ENCODE measurements around the gene CCDC184. TPM values are rescaled to one million over a fixed set of nuclear protein-coding genes. Genes with fewer than 3 reads are reported as not detected.
A peak's percentile ranks its signal among the peaks of the same experiment; 100 is the strongest.
"Not testable (repeated sequence)": the region's sequence is repeated elsewhere in the genome, so short reads cannot be mapped to it uniquely, and the experiment has no call there.

CCDC184 gene
- polyA plus RNA-seq (ENCODE audit: insufficient read depth in 1 of 5, insufficient read length in 5 of 5, low replicate concordance in 1 of 5), result under 1 TPM in 4 of 5 donors, not detected in 1; 0.06 to 0.33 (median 0.24) TPM
- long read RNA-seq, donor 1, partial matches to known transcripts, result 0 of 1 reads
- long read RNA-seq, donor 1, other reads (novel, unspliced or antisense), result 0 of 1 reads
- long read RNA-seq, donor 2, result 0 reads
- long read RNA-seq, donor 3, result 0 reads
- long read RNA-seq, donor 4, result 0 reads
- long read RNA-seq, donor 5, result 0 reads
- long read RNA-seq, donor 6, result 0 reads
- long read RNA-seq, donor 7, result 0 reads
- long read RNA-seq, donor 8, result 0 reads

DNA sequence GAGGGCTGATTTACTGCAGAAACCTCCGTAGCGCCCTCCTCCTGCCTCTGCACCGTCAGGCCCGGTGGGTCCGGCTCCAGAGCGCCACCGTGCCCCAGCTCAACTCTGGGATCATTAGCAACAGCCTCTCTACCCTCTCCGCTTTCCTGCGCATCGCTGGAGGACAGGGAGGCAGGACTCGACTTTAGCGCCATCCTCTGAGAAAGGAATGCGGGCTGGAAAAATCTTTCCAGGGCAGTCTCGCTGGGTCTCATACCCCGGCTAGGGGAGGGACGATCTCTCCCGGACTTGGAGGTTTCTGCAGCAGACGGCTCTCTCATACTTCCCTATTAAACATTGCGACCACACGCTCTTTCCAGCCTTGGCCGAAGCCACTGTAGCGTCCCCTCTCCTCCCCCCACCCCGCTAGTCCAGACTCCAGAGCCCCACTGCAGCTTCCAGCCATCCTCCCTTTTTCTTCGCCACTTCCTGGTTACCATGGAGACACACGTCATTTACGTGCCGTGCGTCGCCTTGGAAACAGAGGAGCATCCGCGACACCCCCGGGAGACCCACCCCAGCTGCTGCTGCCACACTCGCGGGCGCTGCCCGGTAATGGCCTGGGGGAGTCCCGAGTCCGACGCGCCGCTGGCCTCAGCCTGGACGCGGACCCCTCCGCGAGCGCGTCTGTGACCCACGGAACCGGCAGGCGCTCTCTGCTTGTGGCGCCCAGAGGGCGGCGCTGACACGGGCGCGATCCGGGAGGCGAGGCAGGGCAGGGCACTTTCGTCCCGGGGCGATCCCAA is at the start of gene CCDC184:
Gene CCDC184 (plus strand): TSS at position 554 of the 785 bp plus-strand sequence. CDS start 479 bp downstream, outside the sequence.
- DNase-seq, result peak in 1 of 2 donors; percentile 73

DNA sequence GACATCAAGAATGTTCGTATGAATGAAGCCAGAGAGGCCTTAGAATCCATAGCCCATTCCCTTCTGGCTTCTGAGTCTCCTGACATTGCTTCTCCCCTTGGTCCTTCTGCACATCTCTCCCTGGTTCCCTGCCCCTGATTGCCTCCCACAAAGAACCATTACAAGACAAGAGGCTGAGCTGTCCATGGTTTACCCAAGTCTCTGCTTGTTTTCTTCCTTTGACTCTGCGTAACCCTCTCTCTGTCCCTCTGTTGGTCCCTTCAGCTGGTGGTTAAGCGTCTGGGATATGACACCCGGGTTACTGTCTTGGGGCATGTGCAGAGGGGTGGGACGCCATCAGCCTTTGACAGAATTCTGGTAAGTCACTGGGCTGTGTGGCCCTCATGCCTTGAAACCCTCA is 48.4 kb upstream of the CCDC184 start:
- DNase-seq, result no peak

DNA sequence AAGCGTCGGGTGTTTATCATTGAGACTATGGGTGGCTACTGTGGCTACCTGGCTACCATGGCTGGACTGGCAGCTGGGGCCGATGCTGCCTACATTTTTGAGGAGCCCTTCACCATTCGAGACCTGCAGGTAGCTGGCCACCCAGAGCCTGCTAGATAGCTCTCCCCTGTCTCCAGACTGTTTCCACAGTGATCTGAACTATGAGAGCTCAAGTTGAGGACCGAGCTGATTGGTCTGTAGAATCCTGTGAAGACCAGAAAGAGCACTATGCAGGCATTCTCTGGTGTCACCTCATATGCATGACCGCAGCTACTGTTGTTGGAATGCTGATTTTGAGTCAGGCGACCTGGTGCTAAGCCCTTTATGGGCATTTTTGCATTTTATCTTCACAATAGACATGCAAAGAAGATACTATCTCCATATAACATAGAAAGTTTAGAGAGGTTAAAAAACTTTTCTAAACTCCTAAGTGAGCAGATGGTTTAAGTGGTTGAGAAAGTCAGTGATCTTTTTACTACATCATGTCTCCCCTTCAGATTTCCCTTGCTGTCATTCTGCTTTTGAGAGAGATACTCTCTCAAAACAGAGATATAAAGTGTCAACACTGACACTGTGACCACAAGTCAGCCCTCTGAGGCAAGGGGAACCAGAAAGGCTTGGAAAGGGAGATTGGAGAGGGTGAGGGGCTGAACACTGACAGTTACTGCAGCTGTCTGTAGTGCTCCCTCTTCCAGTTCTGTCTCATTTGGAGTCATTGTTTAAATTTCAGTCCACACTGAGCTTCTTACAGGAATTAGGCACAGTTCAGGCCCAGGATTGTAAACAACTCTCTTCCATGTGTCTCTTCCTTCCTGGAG is 40.4 kb upstream of the CCDC184 start:
- no peak for DNase-seq

DNA sequence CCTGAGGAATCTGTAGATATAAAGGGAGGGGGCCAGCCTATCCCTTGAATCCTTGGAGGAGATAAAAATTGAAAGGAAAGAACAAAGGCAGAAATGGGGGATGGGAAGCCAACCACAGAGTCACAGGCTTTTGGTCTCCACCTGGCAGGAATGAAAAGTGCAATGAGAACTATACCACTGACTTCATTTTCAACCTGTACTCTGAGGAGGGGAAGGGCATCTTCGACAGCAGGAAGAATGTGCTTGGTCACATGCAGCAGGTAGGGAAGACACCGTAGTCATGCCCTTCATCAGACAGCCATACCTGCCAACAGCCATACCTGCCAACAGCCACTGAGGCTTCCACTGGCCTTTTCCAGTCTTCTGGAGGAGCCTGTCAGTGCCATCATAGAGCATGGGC is 39.5 kb upstream of the CCDC184 start:
- no peak for DNase-seq

DNA sequence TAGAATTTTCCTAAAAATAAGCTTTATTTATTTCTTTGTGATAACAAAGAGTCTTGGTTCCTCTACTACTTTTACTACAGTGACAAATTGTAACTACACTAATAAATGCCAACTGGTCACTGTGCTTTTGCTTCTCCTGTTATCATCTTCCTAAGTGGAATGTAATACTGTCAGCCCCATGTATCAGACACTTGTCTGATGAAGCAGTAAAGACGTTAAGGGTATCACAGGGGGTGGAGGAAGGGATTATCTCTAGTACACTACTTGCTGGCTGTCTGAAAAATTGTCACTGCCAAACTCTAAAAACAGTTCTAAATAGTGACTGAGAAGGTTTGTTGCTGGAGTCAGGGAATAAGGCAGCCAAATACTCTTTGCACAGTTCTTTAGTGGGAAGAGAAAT is 37.5 kb upstream of the CCDC184 start:
- DNase-seq, result no peak

DNA sequence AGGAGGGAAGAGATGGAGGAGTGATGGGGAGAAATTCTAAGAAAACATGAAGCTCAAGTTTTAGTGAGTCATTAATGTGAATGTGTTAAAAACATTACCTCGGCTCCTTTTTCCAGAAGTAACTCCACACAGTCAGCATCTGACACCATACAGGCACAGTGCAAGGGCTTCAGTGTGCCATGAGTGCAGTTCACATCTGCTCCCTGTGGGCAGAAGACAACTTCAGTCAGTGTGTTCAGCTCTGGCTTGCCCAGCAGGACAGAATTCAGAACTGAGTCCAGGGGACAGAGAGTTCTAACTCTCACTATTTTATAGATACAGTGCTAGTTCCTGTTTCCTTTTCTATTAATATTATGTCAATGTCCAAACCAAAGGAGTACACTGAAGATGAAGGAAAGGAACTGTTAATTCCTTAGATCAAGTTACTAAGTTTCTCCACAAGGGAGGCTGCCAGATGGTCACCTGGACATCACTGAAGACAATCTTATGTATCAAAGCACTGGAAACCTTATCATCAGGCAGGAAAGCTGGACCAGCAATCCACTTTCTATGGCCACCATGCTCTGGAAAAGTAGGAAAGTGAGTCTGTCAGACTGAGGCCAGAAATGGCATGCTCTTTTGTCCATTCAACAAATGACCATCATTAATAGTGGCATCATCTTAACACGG is 32.2 kb upstream of the CCDC184 start:
- DNase-seq, result no peak

DNA sequence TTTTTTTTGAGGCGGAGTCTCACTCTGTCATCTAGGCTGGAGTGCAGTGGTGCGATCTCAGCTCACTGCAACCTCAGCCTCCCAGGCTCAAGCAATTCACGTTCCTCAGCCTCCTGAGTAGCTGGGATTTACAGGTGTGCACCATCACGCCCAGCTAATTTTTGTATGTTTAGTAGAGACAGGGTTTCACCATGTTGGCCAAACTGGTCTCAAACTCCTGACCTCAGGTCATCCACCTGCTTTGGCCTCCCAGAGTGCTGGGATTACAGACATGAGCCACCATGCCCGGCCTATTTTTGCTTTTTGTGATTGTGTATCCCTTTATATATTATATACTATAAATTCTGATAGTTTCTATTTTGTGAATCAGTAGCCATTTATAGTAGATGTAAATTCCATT is 27.7 kb upstream of the CCDC184 start:
- DNase-seq, result not testable (repeated sequence)

DNA sequence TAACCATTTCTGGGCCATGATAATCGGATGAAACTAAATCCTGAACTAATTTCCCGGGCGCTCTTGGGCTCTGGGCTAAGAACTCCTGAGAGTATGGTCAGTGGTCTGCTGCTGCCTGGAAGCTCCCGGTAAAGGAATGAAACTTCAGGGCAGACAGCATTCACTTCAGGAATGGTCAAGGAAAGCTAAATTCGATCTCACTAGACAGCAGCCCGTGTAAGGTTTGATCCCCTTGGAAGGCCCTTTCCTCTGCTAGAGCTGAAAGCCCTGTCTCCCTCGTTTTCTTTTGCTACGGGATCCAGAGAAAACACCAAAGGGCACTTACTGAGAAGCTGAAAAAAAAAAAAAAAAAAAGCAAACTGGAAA is 26.8 kb upstream of the CCDC184 start:
- no peak for DNase-seq

DNA sequence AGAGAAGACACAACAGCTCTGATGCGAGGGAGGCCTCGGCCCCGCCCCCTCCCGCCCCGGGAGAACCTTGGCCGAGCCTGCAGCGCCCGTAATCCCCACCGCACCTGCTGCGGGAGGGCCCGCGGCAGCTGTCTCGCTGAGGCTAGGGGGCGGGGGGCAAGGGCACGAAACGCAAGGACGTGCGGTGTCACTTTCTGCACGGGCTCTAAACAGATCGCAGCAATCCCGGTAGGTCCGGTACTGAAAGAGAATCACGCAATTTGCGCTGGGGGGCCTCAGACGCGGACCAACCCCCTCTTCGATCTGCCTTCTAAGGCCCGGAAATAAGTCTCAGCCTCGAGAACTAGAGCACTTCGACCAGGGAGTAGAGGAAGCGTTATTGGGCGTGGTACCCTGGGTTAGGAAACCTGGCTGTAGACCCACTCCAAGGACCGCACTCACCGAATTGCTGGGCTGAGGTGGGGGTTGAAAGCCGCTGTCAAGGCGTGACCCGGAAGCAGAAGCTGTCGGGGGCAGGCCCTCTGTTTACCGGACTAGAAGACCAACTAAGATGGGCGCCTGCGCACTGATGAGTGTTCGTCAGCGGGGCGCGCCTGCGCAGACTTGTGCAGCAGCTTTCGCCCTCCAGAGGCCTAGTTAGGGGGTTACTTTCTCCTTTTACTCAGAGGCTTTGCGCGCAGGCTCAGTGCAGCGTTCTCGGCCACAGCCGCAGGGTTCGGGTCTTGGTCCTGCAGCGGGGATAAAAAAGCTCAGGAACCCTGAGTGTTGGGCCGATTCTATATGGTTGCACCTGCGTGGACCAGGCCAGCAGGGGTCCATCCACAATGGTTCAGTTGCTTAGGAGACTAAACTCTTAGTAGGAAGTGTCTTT is 26.2 kb upstream of the CCDC184 start, which contains the start of gene ASB8:
Gene ASB8 (minus strand): TSS at position 498 of the 871 bp plus-strand sequence. CDS start 4,019 bp downstream, outside the sequence.
- DNase-seq, result peak; percentile 97 to 98

DNA sequence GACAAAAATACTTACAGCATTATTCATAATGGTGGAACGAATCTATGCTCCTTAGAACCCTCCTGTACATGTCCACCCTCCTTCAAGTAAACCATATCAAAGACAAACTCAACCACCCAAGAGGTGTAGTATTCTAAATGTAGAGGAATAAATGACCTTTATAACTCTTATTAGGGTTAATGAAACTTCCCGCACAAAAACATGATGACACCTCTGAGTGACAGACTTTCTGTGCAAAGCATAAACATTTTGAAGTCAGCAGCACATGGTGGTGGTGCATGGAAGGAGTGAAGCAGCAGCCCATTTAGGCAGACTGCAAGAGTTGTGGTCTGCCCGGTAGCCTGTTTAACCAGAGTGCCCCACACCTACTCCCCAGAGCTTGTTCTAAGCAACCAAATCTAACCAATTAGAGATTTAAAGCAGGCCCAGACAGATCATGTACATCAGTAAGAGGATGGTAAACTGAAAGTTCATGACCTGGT is 25.5 kb upstream of the CCDC184 start:
- DNase-seq, result no peak

DNA sequence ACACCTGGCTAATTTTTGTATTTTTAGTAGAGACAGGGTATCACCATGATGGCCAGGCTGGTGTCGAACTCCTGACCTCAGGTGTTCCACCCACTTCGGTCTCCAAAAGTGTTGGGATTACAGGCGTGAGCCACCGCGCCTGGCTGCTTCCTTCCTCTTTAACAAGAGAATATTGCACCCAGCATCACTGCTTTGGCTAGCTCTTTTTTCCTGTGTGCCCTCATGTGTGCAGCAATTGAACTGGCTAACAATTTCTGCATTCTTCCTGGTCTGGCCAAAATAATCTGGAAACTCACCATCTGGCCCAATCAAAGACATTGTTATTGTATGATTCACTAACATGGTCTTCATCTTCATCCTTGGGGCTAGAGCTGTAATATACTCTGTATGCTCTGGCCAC is 23.4 kb upstream of the CCDC184 start:
- no peak for DNase-seq

DNA sequence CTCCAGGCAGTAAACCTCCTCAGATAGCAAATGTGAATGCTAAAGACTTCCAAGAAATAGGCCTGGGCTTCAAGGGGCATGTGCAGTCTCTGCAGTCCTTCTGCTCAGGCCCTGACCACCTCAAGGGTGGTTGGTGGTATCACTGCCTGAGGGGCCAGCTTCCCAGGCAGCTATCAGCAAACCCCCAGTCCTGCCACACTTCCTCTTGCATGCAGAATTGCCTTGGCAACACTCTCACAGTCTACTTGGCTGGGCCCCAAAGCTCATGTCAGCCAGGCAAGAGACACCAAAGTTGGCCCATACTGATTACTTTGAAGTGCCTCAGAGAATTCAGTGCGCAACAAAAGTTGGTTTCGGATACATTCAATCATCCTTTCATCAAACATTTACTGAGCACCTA is 22.6 kb upstream of the CCDC184 start:
- DNase-seq, result no peak

DNA sequence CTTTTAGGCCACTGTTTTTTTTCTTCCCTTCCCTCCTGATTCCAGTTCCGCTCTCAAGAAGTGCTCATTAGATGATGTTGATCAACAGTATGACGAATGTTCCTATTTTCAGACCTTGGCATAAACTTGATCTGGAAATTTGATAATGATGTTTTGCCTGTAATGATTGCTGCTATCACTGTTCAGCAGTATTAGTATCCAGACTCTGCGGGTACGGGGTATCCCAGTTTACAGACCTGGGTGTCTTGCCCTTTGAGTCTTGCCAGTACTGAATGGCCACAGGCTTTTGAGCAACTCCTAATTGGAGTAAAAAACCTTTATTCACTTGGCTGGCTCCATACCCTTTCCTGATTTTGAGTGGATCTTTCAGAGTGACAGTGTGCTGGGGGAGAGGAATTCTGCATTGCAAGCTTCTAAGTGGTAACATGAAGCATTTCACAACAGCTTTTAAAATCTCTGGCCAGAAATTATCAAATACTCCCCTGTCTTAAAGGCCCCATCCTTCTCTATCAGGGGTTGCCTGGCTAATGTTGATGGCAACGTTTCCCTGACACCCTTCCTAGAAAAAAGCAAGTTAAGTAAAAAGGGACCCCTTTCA is 20.2 kb upstream of the CCDC184 start:
- no peak for DNase-seq

DNA sequence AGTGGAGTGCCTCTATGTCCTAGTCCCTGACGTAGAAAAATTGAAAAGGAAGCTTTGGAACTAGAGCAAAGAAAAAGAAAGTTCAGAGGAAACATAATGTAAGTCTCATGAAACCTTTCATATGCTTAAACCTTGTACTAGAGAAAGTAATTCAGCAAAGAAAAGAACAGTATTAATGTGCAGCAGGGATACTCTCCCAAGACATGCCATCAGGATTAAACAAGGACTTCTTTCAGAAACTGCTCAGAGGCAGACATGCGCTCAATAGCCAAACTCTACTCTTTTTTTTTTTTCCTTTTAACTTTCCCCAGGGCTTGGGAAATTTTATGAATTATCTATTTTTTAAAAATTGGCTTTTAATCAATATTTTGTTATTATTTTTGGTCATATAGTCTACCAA is 19.0 kb upstream of the CCDC184 start:
- no peak for DNase-seq

DNA sequence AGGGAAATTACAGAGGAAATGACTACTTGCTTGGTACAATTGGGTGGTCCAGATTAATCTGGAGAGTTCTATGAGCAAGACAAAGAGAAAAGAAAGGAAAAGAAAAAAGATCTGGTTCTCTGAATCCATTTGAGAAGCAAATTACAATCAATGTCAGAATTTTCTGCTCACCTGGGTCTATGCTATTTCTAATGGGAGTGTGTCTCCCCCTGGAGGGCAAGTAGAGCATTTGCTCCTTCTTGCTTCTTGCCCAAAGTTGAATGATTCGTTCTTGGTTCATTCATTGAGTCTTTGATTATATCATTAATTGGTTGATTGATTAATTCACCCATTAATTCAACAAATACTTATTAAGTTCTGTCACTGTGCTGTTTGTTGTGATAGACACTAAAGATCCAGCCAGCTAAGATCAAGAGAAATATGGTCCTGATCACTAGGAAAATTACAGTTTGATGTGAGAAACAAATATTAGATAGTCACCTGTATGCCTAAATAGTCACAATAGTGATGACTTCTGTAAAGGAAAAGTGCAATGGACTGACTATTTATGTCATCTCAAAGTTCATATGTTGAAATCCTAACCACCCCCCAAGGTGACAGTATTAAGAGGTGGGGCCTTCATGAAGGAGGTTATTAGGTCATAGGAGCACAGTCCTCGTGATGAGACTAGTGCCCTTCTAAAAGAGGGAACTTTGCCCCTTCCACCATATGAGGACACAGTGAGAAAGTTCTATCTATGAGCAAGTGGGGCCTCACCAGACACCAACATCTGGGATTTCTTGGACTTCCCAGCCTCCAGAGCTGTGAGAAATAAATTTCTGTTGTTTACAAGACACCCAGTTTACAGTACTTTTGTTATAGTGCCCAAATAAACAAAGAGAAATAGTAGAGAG is 18.1 kb upstream of the CCDC184 start:
- peak in 1 of 2 donors; percentile 45 for DNase-seq

DNA sequence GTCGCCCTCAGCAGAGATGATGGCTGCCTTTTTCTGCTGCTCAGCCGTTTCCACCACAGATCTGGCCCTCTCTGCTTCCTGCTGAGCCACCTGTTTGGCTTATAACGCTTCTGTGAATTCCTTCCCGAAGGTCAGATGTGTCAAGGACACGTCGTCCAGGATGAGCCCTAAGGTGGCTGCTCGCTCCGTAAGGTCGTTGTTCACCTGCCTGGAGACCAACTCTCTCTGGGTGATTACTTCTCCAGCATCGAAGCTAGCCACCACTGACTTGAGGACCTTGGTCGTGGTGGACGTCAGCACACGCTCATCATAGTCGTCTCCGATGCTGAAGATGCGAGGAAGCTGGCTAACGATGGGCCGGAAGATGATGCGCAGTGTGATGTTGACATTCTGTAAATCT is 14.4 kb upstream of the CCDC184 start:
- no peak for DNase-seq

DNA sequence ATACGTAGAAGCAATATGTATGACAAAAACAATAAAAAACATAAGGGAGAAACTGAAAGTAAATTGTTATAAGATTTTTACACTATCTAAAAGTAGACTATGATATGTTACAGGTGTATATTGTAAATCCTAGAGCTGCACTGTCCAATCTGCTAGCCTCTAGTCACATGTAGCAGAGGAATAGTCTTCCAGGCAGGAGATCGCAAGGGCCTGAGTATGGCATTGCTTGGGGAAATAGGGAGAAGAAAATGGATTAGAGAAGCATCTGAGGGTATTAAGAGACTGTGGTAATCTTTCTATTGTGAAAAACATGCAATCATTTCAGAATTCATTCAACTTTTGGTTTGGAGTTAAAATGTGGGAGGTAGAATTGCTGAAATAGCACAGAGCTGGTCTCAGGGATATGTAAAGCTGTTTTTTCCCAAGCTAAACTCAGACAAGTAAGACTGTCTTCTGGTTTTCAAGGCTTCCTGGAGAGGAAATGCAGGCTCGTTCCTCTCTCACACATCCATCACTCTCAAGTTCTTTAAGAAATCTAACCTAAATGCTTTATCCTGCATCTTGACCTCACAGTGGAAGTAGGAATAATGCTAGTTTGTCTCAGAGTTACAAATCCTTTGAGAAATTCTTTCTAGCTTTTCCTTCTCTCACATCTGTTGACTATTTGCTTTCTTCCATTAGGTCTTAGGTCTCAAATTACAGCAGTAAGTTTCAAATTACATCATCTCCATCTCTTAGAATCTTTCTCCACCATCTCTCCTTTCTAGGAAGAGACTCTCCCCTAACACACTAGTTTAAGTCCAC is 7.6 kb upstream of the CCDC184 start:
- no peak for DNase-seq

DNA sequence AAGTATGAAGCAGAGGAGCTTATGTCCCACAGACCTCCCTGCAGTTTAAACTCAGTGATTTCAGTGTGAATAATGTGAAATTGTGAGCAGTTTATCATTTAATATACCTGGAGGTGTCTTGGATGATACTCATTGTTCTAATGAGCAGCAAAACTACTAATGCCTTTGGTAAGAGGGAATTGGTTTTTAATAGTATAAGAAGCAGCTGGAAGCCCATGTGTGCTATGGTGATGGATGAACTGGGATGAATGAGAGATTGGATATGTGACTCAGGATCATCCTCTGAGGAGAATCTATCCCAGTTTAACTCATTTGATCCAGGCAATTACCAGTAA is 7.1 kb upstream of the CCDC184 start:
- no peak for DNase-seq
